Right hindlimb (tissue), 1 donor: ENCODE data around the gene CGNL1.
A peak's percentile ranks its signal among the peaks of the same experiment; 100 is the strongest.

Source experiments
- DNase-seq: peaks from one replicate; pipeline ENCODE4 v3.0.0-alpha.2; 2018

Gene CGNL1

GRCh38 chr15:57500979-57501576 is 124.8 kb downstream of the CGNL1 start:
- DNase-seq, result no peak

DNA sequence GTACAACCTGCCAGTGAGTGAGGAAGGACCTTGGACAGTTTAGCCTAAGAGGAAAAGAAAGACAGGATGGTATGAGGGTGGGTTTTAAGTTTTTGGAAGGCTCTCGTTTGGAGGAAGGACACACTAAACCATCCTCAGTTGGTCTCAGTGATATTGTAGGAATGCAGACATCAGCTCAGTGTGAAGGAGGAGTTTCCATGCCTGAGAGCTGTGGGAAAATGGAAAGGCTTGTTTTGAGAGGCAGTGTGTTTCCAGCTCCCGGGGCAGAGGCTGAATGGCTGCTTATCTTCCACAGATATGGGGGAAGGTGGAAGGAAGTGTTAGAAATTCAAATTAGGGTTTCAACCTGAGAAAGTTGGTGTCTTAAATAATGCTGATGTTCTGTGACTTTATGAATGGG is 125.8 kb downstream of the CGNL1 start:
- no peak for DNase-seq

DNA sequence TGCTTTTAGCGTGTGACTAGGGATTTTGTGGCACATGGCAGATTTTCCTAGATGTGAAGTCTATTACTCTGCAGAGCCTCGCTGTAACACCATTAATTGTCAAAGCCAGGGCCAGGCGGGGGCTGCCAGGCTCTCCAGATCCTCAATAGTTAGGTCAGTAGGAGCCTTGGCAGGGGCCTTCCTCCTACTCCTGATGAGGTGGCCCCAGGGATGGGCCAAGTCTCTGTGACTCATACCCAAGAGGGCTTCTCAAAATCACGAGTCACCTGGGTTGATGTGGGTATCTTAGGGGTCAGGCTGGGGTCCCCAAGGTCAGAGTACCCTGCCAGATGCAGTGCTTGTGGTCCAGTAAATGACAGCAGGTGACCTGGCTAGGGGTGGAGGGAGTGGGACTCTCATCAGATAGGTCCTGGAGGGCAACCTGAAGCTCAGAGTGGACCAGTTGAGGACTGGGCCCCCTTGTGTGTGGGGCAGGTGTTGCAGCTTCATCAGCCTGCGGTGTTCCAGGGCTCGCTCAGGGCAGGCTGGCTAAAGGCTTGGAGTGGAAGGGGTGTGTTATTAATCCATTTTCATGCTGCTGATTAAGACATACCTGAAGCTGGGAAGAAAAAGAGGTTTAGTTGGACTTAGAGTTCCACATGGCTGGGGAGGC is 126.9 kb downstream of the CGNL1 start:
- no peak for DNase-seq

GRCh38 chr15:57503911-57504598 is 127.8 kb downstream of the CGNL1 start:
- DNase-seq, result no peak

GRCh38 chr15:57504599-57504940 is 128.3 kb downstream of the CGNL1 start:
- no peak for DNase-seq

- DNase-seq, result no peak
Measured at GRCh38 chr15:57505056-57505715, 128.9 kb downstream of the CGNL1 start.

GRCh38 chr15:57505949-57506391 is 129.7 kb downstream of the CGNL1 start:
- DNase-seq, result no peak

GRCh38 chr15:57506422-57506821 is 130.1 kb downstream of the CGNL1 start:
- DNase-seq, result no peak

- no peak for DNase-seq
Measured at GRCh38 chr15:57507111-57507510, 130.8 kb downstream of the CGNL1 start.

DNA sequence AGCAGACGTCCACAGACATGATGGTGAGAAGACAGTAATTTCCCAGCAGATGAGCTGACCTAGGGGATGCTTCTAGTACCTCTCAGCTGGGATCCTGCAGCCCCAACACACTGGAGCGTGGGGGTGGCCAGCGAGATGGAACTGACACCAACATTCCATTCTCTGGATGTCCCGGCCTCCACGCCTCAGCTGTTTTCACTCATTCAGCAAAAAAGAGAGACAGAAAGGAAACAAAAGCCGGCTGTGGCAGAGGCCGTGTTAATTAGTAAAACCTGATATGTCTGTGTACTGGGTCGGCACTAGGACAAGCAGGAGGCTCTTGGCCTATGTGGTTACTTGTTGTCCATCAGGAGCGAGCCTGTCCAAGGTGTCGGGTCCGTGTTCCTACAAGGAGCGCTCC is 132.8 kb downstream of the CGNL1 start:
- DNase-seq, result peak; percentile 44

GRCh38 chr15:57509965-57510364 is 133.7 kb downstream of the CGNL1 start:
- no peak for DNase-seq

- DNase-seq, result peak; percentile 58
Measured at GRCh38 chr15:57510647-57511046, 134.3 kb downstream of the CGNL1 start.

- DNase-seq, result no peak
Measured at GRCh38 chr15:57516327-57517029, 140.2 kb downstream of the CGNL1 start.

- no peak for DNase-seq
Measured at GRCh38 chr15:57517030-57517671, 140.8 kb downstream of the CGNL1 start.

DNA sequence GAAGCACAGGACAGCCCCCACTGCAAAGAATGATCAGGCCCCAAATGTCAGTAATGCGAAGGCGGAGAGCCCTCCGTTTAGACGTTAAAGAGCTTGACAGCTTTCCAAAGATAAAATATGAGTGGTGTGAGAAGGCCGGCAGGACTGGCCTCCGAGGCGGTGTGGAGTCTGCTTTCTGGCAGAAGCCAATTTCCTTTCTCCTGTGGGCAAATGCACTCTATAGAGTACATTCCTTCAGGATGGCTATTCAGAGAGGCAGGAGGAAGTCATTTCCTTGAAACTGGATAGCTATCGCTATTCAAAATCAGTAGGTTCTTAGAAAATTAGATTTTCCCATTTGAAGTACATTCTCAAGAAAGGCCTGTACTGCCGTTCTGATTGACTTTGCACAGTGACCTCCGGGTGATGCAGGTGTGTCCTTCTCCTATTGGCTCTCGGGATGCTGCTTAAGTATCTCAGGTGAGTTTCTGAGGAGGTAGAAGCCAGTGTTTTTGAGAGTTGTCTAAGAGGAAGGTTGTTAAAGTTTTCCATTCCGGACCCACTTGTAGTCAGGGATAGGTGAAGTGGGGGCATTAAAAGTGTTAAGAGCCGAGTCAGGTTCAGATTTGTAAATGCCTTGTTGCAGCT is 142.6 kb downstream of the CGNL1 start:
- DNase-seq, result no peak

DNA sequence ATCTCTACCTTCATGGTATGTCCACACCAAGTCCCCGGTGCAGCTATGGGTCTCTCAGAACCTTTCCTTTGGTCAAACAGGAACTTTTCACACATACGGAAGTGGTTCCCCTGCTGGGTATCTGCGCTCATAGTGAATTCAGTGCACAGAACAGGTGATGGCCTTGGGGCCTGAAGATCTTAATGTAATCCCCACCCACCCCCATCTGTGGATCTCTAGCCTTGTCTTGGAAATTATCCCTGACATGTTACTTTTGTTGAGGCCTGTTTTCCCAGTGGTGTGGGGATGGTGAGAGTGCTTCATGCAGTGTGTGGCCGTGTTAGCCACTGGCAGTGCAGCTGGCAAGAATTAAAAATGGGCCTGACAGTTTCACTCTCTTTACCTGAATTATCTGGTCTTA is 143.5 kb downstream of the CGNL1 start:
- no peak for DNase-seq

DNA sequence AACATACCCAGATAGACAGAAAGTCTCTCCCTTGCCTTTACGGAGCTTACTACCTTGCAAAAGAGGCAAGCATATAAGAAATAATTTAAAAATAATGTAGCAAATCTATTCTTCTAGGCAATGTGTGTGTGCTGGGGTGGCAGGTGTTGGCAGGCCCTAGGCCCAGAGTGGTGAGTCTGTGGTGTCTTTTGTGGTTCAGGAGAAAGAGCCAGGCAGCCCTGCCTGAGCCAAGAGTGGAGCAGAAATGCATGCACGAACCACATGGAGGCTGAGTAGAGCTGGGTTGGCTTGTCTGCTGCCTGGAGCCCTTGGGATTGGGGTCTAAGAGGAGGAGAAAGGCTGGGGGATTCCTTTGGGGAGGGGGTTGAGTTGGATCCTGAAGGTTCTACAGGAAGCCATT is 145.2 kb downstream of the CGNL1 start:
- no peak for DNase-seq

DNA sequence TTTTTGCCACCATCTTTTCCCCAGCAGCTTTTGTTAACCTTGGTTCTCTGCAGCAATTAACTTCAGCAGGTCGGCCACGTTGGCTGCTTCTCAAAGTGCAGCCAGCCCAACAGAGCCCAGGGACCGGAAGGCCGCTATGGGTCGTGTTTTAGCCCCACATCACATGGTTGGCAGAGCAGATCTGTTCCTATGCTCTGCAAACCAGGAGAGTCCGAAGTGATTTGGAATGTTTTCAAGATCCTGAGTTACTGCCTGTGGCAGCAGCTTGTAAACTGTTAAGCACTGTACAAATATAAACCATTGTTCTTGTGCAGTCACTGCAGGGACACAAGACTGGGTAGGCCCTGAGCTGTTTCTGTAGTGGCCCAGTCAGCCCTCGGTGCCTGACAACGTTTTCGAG is 145.8 kb downstream of the CGNL1 start:
- DNase-seq, result no peak

- DNase-seq, result no peak
Measured at GRCh38 chr15:57525581-57525980, 149.3 kb downstream of the CGNL1 start.

GRCh38 chr15:57526076-57526475 is 149.8 kb downstream of the CGNL1 start:
- no peak for DNase-seq

- no peak for DNase-seq
Measured at GRCh38 chr15:57526615-57527014, 150.3 kb downstream of the CGNL1 start.
